ENCODE results near the gene TPM3.
"Not testable (repeated sequence)": the region's sequence is repeated elsewhere in the genome, so short reads cannot be mapped to it uniquely, and the experiment has no call there.

Gene TPM3

GRCh38 chr1:154142358-154142757 is 49.5 kb downstream of the TPM3 start:
- no peaks in the 10 kb centered on the region for H3K9me3 Mint-ChIP-seq
- no peak for ATAC-seq (replicated peaks)
- H3K27me3 Mint-ChIP-seq = no peaks in the 10 kb centered on the region
- no peaks in the 10 kb centered on the region for H3K36me3 Mint-ChIP-seq
- no peak overlapping the region for H3K4me3 Mint-ChIP-seq
- no peak for DNase-seq
- H3K4me1 Mint-ChIP-seq = no peaks in the 10 kb centered on the region
- H3K27ac Mint-ChIP-seq = no peak overlapping the region

GRCh38 chr1:154141240-154141639 is 50.7 kb downstream of the TPM3 start:
- Mint-ChIP-seq H3K9me3 (no peaks in the 10 kb centered on the region), H3K27ac (no peak overlapping the region), H3K27me3 (no peaks in the 10 kb centered on the region), H3K4me1 (no peaks in the 10 kb centered on the region), H3K4me3 (no peak overlapping the region), H3K36me3 (no peaks in the 10 kb centered on the region)
- DNase-seq = no peak
- ATAC-seq (replicated peaks) = no peak

- H3K9me3 Mint-ChIP-seq = no peaks in the 10 kb centered on the region
- no peak for DNase-seq
- no peak for ATAC-seq (replicated peaks)
- no peak overlapping the region for H3K4me3 Mint-ChIP-seq
- no peak overlapping the region for H3K27ac Mint-ChIP-seq
- no peaks in the 10 kb centered on the region for H3K4me1 Mint-ChIP-seq
- H3K36me3 Mint-ChIP-seq = no peaks in the 10 kb centered on the region
- no peaks in the 10 kb centered on the region for H3K27me3 Mint-ChIP-seq
Measured at GRCh38 chr1:154137888-154138287, 54.0 kb downstream of the TPM3 start.

- H3K9me3 Mint-ChIP-seq = no peaks in the 10 kb centered on the region
- ATAC-seq (replicated peaks) = no peak
- H3K4me1 Mint-ChIP-seq = peaks cover 5 to 8% of the 10 kb centered on the region in 2 donors
- no peak overlapping the region for H3K27ac Mint-ChIP-seq
- DNase-seq = no peak
- no peaks in the 10 kb centered on the region for H3K36me3 Mint-ChIP-seq
- no peak overlapping the region for H3K4me3 Mint-ChIP-seq
- H3K27me3 Mint-ChIP-seq = no peaks in the 10 kb centered on the region
Measured at GRCh38 chr1:154133256-154133655, 58.6 kb downstream of the TPM3 start.

GRCh38 chr1:154129391-154129970 is 62.4 kb downstream of the TPM3 start:
- DNase-seq = no peak
- H3K27me3 Mint-ChIP-seq = no peaks in the 10 kb centered on the region
- H3K4me1 Mint-ChIP-seq = peaks cover 7 to 8% of the 10 kb centered on the region in 2 donors

GRCh38 chr1:154123205-154123604 is 68.7 kb downstream of the TPM3 start:
- H3K27ac Mint-ChIP-seq; H3K4me1 Mint-ChIP-seq; H3K36me3 Mint-ChIP-seq; H3K27me3 Mint-ChIP-seq; ATAC-seq (replicated peaks); DNase-seq; H3K9me3 Mint-ChIP-seq; H3K4me3 Mint-ChIP-seq: not testable (repeated sequence)

More at GRCh38 chr1:154129391-154129970, 62.4 kb downstream of the TPM3 start:
- Mint-ChIP-seq H3K27ac (no peak overlapping the region), H3K9me3 (peaks cover 2 to 4% of the 10 kb centered on the region in 2 donors), H3K36me3 (peaks cover 0 to 4% of the 10 kb centered on the region in 2 donors), H3K4me3 (no peak overlapping the region)
- ATAC-seq (replicated peaks) = peak in 1 of 2 donors; percentile 50

- DNase-seq (no peak), ATAC-seq (replicated peaks) (no peak)
- no peak overlapping the region for H3K27ac Mint-ChIP-seq
- no peaks in the 10 kb centered on the region for H3K9me3 Mint-ChIP-seq
- H3K4me1 Mint-ChIP-seq = no peaks in the 10 kb centered on the region
- H3K4me3 Mint-ChIP-seq = no peak overlapping the region
- no peaks in the 10 kb centered on the region for H3K27me3 Mint-ChIP-seq
- no peaks in the 10 kb centered on the region for H3K36me3 Mint-ChIP-seq
Measured at GRCh38 chr1:154117642-154118041, 74.3 kb downstream of the TPM3 start.

- no peaks in the 10 kb centered on the region for H3K4me1 Mint-ChIP-seq
- DNase-seq = no peak
- H3K27me3 Mint-ChIP-seq = no peaks in the 10 kb centered on the region
- peak in 1 of 2 donors; percentile 41 for ATAC-seq (replicated peaks)
- no peak overlapping the region for H3K27ac Mint-ChIP-seq
- H3K9me3 Mint-ChIP-seq = no peaks in the 10 kb centered on the region
- no peaks in the 10 kb centered on the region for H3K36me3 Mint-ChIP-seq
- H3K4me3 Mint-ChIP-seq = no peak overlapping the region
Measured at GRCh38 chr1:154115180-154115579, 76.7 kb downstream of the TPM3 start.

Measured in stimulated activated naive B cell treated with anti-CD40 and anti-IgM and Interleukin-4, amounts not matched to agents 10 μg/mL and 1 μg/mL and 100 μg/mL, for 72 hours (primary cell).